HUES6 (cell line): ENCODE results near the gene LSP1.

Source experiments
- H3K27ac ChIP-seq: 2 replicates; pipeline ENCODE4 v1.7.0; 2013; ENCODE audit warnings: low read depth, mild to moderate bottlenecking, low read length, inconsistent platforms
- H3K27me3 ChIP-seq: 2 replicates; pipeline ENCODE4 v1.6.1; 2013; ENCODE audit warnings: low read length; ENCODE audit not compliant: control insufficient read depth, insufficient read depth
- H3K36me3 ChIP-seq: 2 replicates; pipeline ENCODE4 v1.6.1; 2013; ENCODE audit warnings: low read length; ENCODE audit not compliant: control insufficient read depth, insufficient read depth
- H3K4me1 ChIP-seq: 2 replicates; pipeline ENCODE4 v1.6.1; 2013; ENCODE audit warnings: low read length; ENCODE audit not compliant: control insufficient read depth, insufficient read depth
- H3K4me3 ChIP-seq: 2 replicates; pipeline ENCODE4 v1.5.1; 2013; ENCODE audit warnings: low read depth, low read length
- H3K9ac ChIP-seq: one replicate; pipeline ENCODE4 v1.6.1; 2013; ENCODE audit warnings: mild to moderate bottlenecking, low read length
- H3K9me3 ChIP-seq: 2 replicates; pipeline ENCODE4 v1.6.1; 2013; ENCODE audit warnings: low read depth, low read length; ENCODE audit not compliant: control insufficient read depth, insufficient read depth

The LSP1 gene

GRCh38 chr11:1838426-1839144 lies 14.3 kb upstream of the LSP1 start, which contains the start of gene TNNI2:
TNNI2 (plus strand) TSS chr11:1838981; CDS start chr11:1839697, 716 bp downstream.
- H3K27me3 ChIP-seq: peaks cover 2% of the 10 kb centered on the region; the same call in 1 of the 2 replicates
- H3K9ac ChIP-seq: no peak within 1 kb of the TSS
- H3K4me3 ChIP-seq: no peak within 1 kb of the TSS
- no peaks in the 10 kb centered on the region for H3K9me3 ChIP-seq
- H3K36me3 ChIP-seq: no peaks in the 10 kb centered on the region
- no peak within 1 kb of the TSS for H3K27ac ChIP-seq
- H3K4me1 ChIP-seq: no peaks in the 10 kb centered on the region

DNA sequence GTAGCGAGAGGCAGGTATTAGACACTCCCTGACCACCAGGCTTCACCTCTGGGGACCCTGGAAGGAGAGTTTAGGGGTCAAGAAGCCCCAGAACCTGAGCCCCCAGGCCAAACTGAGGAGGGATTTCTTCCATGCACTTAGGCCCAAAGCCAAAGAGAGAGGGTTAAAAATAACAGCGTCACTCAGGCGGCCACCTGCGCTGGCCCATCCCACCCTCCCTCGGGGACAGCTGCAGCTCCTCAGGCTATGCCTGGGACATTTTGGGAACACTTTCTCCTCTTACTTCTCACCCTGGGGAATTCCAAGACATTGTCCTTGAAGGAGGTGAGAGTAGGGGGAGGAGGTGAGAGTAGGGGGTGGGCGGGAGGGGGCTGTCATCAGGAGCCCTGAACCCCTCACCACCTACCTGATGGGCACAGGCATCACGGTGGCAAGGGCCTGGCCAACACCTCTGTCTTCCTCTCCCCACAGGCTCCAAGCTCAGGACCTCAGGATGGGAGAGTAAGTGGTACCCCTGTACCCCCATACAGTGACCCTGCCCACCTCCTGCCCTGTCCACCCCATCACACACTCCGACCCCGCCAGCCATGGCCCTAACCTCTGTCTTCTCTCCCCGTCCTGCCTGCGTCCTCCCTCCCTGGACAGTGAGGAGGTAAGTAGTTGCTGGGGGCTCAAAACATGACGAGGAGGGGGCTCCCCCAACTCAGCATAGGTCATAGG lies 13.5 kb upstream of the LSP1 start:
- H3K27ac ChIP-seq: no peak overlapping the region
- H3K4me3 ChIP-seq: no peak overlapping the region
- no peaks in the 10 kb centered on the region for H3K36me3 ChIP-seq
- H3K4me1 ChIP-seq: no peaks in the 10 kb centered on the region
- no peaks in the 10 kb centered on the region for H3K27me3 ChIP-seq
- H3K9me3 ChIP-seq: no peaks in the 10 kb centered on the region
- H3K9ac ChIP-seq: no peak overlapping the region

- H3K9me3 ChIP-seq: no peaks in the 10 kb centered on the region
Measured at GRCh38 chr11:1839924-1840779, 12.7 kb upstream of the LSP1 start.

DNA sequence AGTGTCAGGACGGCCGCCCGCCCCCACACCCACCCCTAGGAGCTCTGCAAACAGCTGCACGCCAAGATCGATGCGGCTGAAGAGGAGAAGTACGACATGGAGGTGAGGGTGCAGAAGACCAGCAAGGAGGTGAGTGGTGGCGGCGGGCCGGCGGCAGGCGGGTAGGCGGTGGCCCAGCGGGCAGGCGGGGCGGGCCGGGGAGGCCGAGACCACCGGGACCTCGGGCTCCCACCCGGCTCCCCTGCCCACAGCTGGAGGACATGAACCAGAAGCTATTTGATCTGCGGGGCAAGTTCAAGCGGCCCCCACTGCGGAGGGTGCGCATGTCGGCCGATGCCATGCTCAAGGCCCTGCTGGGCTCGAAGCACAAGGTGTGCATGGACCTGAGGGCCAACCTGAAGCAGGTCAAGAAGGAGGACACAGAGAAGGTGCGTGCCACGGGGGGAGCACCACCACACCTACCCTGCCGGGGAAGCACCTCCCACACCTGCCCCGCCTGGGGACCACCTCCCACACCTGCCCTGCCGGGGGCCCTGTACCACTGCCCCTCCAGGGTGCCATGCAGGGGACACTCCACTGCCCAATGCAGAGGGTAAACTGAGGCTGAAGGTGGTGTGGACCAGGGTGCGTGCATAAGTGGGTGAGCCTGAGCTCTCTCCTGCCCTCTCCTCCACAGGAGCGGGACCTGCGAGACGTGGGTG lies 12.0 kb upstream of the LSP1 start:
- Histone ChIP-seq H3K9me3 (no peaks in the 10 kb centered on the region), H3K9ac (no peak overlapping the region), H3K4me1 (no peaks in the 10 kb centered on the region), H3K4me3 (no peak overlapping the region), H3K27ac (no peak overlapping the region), H3K27me3 (peaks cover 8% of the 10 kb centered on the region; the same call in 1 of the 2 replicates), H3K36me3 (no peaks in the 10 kb centered on the region)

More at GRCh38 chr11:1839924-1840779, 12.7 kb upstream of the LSP1 start:
- H3K36me3 ChIP-seq: no peaks in the 10 kb centered on the region
- H3K4me3 ChIP-seq: no peak overlapping the region
- H3K9ac ChIP-seq: no peak overlapping the region
- no peaks in the 10 kb centered on the region for H3K4me1 ChIP-seq
- peaks cover 8% of the 10 kb centered on the region; the same call in 1 of the 2 replicates for H3K27me3 ChIP-seq
- no peak overlapping the region for H3K27ac ChIP-seq

DNA sequence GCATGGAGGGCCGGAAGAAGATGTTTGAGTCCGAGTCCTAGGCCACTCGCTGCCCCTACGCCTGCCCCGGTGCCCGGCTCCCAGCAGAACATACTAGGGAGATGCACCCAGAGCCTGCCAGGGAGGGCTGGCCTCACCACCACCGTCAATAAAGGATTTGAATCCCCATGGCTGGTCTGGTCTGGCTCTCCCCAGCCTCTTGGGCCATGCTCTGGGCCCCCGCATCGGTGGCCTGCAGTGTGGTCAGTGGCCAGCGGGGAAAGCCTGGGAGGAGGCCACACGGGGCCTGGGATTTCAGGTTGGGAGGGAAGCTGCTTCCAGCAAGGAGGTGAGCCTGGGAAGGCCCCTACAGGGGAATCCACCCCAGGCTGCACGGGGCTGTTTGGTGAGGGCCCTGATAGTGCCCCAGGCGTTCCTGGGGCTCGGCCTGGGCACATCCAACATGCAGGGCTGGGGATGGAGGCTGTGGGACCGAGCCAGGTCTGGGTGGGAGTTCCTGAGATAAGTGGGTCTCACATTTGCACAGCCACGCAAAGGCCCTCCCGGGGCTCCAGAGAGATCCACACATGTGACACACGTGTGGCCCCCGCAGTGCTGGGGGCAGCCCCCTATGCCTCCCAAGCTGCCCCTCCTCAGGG lies 11.3 kb upstream of the LSP1 start:
- Histone ChIP-seq H3K9me3 (no peaks in the 10 kb centered on the region), H3K4me3 (no peak overlapping the region), H3K4me1 (no peaks in the 10 kb centered on the region), H3K36me3 (no peaks in the 10 kb centered on the region), H3K9ac (no peak overlapping the region), H3K27me3 (peaks cover 8% of the 10 kb centered on the region; the same call in 1 of the 2 replicates), H3K27ac (no peak overlapping the region)

DNA sequence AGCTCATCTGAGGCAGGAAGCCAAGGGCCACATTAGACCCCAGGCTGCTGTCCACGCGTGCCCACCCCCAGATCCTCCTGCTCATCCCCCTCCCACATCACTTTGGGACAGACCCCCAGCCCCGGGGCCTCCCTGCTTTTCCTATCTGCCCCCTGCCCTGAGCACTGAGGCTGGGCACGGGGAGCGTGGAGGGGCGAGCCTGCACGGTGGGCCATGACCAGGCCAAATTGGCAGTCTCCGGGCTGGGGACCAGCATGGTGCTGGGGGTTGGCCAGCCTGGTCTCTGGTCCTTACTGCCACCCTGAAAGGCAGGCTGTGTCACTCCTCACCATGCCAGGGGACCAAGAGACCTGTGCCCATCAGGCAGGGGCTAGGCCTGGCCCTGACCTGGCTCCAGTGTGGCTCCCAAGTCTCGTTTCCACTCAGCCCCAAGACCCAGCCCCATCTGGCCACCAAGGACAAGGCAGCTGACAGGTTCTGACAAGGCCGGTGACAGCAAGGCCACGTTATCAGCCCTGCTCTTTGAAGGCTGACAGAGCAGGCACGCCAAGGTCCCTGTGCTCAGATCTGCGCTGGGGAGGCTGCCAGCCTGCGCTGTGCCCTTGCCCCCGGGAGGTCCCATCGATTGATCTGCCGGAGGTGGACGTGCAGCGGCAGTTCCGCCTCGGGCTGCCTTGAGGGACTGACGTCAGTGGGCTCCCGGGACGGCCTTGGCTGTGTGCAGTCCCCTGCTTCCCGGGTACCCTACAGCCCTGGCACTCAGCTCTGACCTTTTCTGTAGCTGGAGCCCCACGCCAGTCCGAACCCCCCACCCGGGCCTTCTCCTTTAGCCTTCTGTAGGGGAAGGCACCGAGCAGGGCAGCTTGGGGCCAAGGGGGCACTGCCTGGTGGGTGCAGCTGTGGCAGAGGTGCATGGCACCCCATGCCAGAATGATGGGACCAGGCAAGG lies 10.5 kb upstream of the LSP1 start:
- H3K4me3 ChIP-seq: no peak overlapping the region
- no peak overlapping the region for H3K27ac ChIP-seq
- no peak overlapping the region for H3K9ac ChIP-seq
- no peaks in the 10 kb centered on the region for H3K9me3 ChIP-seq
- peaks cover 8% of the 10 kb centered on the region; the same call in 1 of the 2 replicates for H3K27me3 ChIP-seq
- H3K4me1 ChIP-seq: no peaks in the 10 kb centered on the region
- no peaks in the 10 kb centered on the region for H3K36me3 ChIP-seq

GRCh38 chr11:1843098-1843473 lies 9.8 kb upstream of the LSP1 start:
- H3K4me3 ChIP-seq: no peak overlapping the region
- H3K27ac ChIP-seq: no peak overlapping the region
- no peaks in the 10 kb centered on the region for H3K4me1 ChIP-seq
- H3K36me3 ChIP-seq: no peaks in the 10 kb centered on the region
- H3K9ac ChIP-seq: no peak overlapping the region
- no peaks in the 10 kb centered on the region for H3K9me3 ChIP-seq
- peaks cover 8% of the 10 kb centered on the region; the same call in 1 of the 2 replicates for H3K27me3 ChIP-seq

GRCh38 chr11:1843796-1844195 lies 9.1 kb upstream of the LSP1 start:
- H3K9me3 ChIP-seq: no peaks in the 10 kb centered on the region
- no peaks in the 10 kb centered on the region for H3K4me1 ChIP-seq
- no peak overlapping the region for H3K4me3 ChIP-seq
- peaks cover 8% of the 10 kb centered on the region; the same call in 1 of the 2 replicates for H3K27me3 ChIP-seq
- H3K36me3 ChIP-seq: no peaks in the 10 kb centered on the region
- H3K9ac ChIP-seq: no peak overlapping the region
- H3K27ac ChIP-seq: no peak overlapping the region

GRCh38 chr11:1844221-1845094 lies 8.4 kb upstream of the LSP1 start:
- Histone ChIP-seq H3K9ac (no peak overlapping the region), H3K27me3 (peaks cover 8% of the 10 kb centered on the region; the same call in 1 of the 2 replicates), H3K4me1 (no peaks in the 10 kb centered on the region), H3K36me3 (no peaks in the 10 kb centered on the region), H3K4me3 (no peak overlapping the region), H3K9me3 (no peaks in the 10 kb centered on the region), H3K27ac (no peak overlapping the region)
